Measurements from ENCODE around the gene NYAP1. TPM values are rescaled to one million over a fixed set of nuclear protein-coding genes. Genes with fewer than 3 reads are reported as not detected.

Gene NYAP1
- total and polyA plus RNA-seq, 7 donors = 0.08 to 0.32 (median 0.15) TPM

DNA sequence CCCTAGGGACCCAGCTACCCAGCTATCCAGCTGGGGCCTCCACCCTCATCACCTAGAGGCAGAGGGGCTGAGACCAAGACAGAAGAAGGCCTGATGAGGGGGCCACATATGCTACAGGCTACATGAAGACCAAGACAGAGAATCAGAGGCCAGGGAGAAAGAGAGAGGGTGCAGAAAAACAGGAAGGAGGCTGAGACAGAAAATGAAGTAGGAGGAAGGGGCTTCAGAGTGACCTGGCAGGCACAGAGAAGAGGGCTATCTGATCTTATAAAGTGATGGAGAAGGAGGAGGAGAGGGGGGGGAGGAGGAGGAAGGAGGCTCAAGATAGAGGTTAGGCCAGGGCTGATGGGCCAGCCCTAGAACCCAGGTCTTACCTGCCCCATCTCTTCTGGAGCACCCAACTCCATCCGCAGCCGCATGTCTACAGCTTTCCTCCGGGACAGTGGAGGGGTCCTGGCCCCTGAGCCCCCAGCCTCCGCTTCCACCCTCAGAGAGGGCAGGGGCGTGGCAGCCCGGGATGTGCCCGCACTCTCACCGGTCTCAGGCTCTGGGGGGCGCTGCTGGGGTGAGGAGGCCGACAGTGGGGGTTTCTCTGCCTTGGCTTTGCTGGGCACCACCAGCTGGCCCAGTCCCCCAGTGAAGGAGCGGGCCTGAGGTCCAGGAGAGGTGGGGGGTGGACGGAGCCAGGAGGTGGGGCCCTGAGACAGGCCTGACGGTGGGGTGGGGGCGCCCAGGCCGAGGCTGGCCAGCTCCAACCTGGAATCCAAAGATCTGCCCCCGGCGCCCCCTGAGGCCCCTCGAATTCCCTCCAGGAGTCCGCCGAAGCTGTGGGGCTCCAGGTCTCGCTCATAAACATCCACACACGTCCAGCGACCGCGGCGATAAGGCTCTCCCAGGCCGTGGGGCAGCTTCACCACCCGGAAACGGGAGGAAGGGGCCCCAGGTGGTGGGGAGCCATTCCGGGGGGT is 6.5 kb upstream of the NYAP1 start:
- peaks cover 0 to 23% of the 10 kb centered on the region in 2 donors for H3K36me3 ChIP-seq (ENCODE audit: insufficient read depth in 1 of 2, low read depth in 1 of 2)
- no peaks in the 10 kb centered on the region for H3K9me3 ChIP-seq
- peak overlapping the region; percentile 23 for H3K27ac ChIP-seq
- 25 to 41% (median 29%) methylated on average over 20 to 30 of the region's 30 CpGs for WGBS, 3 donors
- ATAC-seq (no peak), DNase-seq (no peak)
- H3K4me3 ChIP-seq = peak overlapping the region; percentile 98
- intact Hi-C loops (cut with DNase I) = loop anchor here (5.0 to 10.0 kb wide), 3 partner anchors 65 to 248 kb away; partner anchors contain the start of gene EPO (in 1 of the 2)
- TF ChIP-seq, protein P1, sequence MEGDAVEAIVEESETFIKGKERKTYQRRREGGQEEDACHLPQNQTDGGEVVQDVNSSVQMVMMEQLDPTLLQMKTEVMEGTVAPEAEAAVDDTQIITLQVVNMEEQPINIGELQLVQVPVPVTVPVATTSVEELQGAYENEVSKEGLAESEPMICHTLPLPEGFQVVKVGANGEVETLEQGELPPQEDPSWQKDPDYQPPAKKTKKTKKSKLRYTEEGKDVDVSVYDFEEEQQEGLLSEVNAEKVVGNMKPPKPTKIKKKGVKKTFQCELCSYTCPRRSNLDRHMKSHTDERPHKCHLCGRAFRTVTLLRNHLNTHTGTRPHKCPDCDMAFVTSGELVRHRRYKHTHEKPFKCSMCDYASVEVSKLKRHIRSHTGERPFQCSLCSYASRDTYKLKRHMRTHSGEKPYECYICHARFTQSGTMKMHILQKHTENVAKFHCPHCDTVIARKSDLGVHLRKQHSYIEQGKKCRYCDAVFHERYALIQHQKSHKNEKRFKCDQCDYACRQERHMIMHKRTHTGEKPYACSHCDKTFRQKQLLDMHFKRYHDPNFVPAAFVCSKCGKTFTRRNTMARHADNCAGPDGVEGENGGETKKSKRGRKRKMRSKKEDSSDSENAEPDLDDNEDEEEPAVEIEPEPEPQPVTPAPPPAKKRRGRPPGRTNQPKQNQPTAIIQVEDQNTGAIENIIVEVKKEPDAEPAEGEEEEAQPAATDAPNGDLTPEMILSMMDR (IDR thresholded peaks at IDR 0.05) = no peak
- H3K27me3 ChIP-seq (ENCODE audit: insufficient read depth in 3 of 3, low read length in 2 of 3) = no peaks in the 10 kb centered on the region
- peaks cover 20% of the 10 kb centered on the region for H3K4me1 ChIP-seq

- ATAC-seq (no peak), DNase-seq (peak in 1 of 2 donors; percentile 61)
- H3K4me1 ChIP-seq = peaks cover 20% of the 10 kb centered on the region
- TF ChIP-seq, protein P1 (IDR thresholded peaks at IDR 0.05) = no peak
- H3K4me3 ChIP-seq = peak overlapping the region; percentile 98
- H3K27me3 ChIP-seq (ENCODE audit: insufficient read depth in 3 of 3, low read length in 2 of 3) = no peaks in the 10 kb centered on the region
- intact Hi-C loops (cut with DNase I) = loop anchor here (5.0 to 10.0 kb wide), 3 partner anchors 64 to 247 kb away; partner anchors contain the start of gene EPO (in 1 of the 2)
- H3K36me3 ChIP-seq (ENCODE audit: insufficient read depth in 1 of 2, low read depth in 1 of 2) = peaks cover 0 to 20% of the 10 kb centered on the region in 2 donors
- H3K9me3 ChIP-seq = no peaks in the 10 kb centered on the region
- WGBS, 3 donors = 11 to 18% (median 13%) methylated on average over 13 to 16 of the region's 16 CpGs
- peak overlapping the region; percentile 23 for H3K27ac ChIP-seq
These were observed 5.9 kb upstream of the NYAP1 start for GRCh38 chr7:100477871-100478267.

DNA sequence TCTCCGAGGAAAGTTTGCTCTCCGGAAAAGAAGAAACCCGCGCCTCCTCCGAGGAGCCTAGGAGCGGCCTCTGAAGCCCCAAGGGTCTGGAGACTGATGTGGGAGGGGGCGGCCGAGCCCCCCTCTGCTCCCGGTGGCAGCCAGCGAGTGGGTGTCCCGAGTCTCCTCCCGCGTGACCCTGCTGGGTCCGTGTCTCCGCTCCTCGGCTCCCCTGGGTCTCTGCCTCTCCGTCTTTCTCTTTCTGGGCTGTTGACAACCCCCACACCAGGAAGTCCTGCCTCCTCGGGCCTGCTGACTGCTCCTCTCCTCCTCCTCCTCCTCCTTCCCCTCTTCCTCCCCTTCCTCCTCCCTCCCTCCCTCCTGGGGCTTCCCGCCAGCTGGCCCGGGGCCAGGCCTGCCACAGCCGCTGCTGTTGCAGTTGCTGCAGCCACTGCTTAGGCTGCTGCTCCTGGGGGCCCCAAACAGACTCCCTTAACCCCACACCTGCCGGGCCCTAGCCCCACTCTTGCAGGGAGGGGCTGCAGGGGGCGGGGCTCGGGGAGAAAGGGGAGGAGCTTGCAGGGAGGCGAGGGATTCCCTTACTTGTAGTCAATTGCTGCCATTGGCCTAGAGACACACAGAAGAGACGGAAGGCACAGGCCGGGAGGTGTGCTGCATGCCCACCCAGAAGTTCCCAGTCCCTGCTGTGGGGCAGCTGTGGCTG is 4.6 kb upstream of the NYAP1 start, which contains the start of gene TSC22D4:
TSC22D4 (minus strand) TSS at position 257 of the 703 bp plus-strand sequence. CDS start 1,176 bp downstream, outside the sequence.
- TF ChIP-seq, protein P1 (IDR thresholded peaks at IDR 0.05) = no peak
- 0 to 3% (median 1%) methylated on average over 22 to 27 of the region's 27 CpGs for WGBS, 3 donors
- H3K27ac ChIP-seq = peak within 1 kb of the TSS; percentile 79
- intact Hi-C loops (cut with DNase I) = loop anchor here (5.0 to 10.0 kb wide), 3 partner anchors 63 to 246 kb away; partner anchors contain the start of gene EPO (in 1 of the 2)
- peaks cover 0 to 7% of the 10 kb centered on the region in 2 donors for H3K36me3 ChIP-seq (ENCODE audit: insufficient read depth in 1 of 2, low read depth in 1 of 2)
- no peaks in the 10 kb centered on the region for H3K9me3 ChIP-seq
- H3K4me3 ChIP-seq = peak within 1 kb of the TSS; percentile 98
- no peaks in the 10 kb centered on the region for H3K27me3 ChIP-seq (ENCODE audit: insufficient read depth in 3 of 3, low read length in 2 of 3)
- DNase-seq (peak; percentile 94 to 98), ATAC-seq (peak; percentile 92 to 96 (median 95))
- peaks cover 20% of the 10 kb centered on the region for H3K4me1 ChIP-seq

- Histone ChIP-seq H3K36me3 (ENCODE audit: insufficient read depth in 1 of 2, low read depth in 1 of 2) (no peaks in the 10 kb centered on the region), H3K4me3 (no peak overlapping the region), H3K27me3 (ENCODE audit: insufficient read depth in 3 of 3, low read length in 2 of 3) (no peaks in the 10 kb centered on the region), H3K27ac (no peak overlapping the region), H3K4me1 (peaks cover 17% of the 10 kb centered on the region), H3K9me3 (no peaks in the 10 kb centered on the region)
- no peak for DNase-seq
- intact Hi-C loops (cut with DNase I) = no loop called here
- TF ChIP-seq, protein P1 (IDR thresholded peaks at IDR 0.05) = no peak
- 78 to 100% (median 86%) methylated on average over 1 of the region's 1 CpG for WGBS, 3 donors
- no peak for ATAC-seq
These were observed 2.3 kb upstream of the NYAP1 start for GRCh38 chr7:100481466-100481865.
